HG02981 (cell line): Measurements from ENCODE around the gene DNTTIP2.
"Not testable (repeated sequence)": the region's sequence is repeated elsewhere in the genome, so short reads cannot be mapped to it uniquely, and the experiment has no call there.

Source experiments
- ATAC-seq: cut with Tn5 transposase; IDR thresholded peaks from one replicate; pipeline ENCODE4 v1.9.1; 2021; ENCODE audit warnings: mild to moderate bottlenecking, moderate library complexity; ENCODE audit not compliant: unreplicated experiment

DNTTIP2 gene

DNA sequence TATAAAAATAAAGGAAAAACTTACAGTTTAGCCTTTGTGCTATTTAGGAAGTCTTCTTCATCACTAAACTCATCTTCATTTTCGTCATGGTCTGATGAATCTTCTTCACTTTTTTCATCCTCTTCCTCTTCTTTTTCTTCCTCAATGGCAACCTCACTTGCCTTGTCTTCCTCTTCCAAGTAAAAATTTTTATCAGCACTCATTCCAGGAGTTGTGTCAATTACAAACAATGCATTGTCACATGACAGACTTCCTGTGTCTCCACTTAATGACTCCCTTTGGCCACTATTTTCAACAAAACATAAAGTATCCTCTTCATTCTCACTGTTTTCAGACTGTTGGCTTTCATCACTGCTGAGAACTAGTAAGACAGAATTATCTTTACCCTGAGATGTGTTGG is 2.8 kb downstream of the DNTTIP2 start:
- ATAC-seq: no peak

DNA sequence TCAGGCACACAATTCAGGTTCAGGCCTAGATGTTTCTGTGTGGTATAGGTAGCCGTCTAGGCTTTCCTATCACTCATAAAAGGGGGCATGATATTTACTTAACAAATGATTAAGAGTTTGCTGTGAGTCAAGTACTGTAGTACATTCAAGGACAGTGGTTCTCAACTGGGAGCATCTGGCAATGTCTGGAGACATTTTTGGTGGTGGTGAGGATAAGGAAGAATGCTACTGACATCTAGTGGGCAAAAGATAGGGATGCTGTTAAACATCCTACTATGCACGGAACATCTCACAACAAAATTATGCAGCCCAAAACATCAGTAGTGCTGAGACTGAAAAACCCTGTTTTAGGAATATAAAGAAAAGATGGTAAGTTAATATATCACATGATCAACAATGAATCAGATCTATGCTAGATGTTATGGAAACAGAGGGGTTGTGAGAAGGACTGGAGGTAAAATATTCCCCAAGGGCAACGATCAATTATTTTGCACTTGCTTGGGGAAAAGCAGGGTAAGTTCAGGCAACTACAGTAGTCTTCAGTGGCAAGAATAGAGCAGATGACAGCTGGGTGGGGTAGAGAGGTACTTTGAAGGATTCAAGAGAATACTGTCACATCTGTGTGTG is 4.9 kb downstream of the DNTTIP2 start:
- ATAC-seq: no peak

DNA sequence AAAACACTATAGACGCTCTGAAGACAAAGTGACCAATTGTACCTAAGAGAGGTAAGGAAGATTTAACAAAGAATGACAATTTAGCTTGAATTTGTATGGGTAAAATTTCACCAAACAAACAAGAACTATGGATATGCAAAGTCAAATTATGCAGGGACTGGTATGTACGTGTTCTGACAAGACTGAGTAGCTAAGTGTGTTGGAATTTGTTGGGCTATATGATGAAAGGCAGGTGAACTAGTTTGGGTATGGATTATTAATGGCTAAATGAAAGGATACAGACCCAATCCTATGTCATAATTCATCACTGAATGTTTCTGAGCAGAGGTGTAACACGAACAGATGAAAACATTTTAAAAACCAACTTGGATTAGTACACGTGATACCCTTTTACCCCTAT is 7.6 kb downstream of the DNTTIP2 start:
- no peak for ATAC-seq

DNA sequence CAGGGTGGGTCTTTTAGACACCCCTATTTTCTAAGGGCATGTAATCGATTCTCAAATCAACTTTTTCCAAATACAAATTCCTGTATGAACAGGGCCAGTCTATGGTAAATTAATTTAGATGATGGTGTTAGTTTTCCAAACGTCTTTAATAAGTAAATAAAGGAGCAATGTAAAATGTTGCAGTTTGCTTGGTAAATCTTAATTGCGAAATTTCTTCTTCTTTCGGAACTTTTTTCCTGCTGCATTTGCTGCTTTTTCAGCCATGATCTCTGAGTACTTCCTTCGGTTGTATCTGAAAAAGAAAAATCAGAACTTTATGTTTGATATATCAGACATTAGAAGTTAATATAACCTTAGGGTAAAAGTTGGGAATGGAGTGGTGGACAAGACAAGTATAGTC is 9.4 kb downstream of the DNTTIP2 start:
- ATAC-seq: no peak

DNA sequence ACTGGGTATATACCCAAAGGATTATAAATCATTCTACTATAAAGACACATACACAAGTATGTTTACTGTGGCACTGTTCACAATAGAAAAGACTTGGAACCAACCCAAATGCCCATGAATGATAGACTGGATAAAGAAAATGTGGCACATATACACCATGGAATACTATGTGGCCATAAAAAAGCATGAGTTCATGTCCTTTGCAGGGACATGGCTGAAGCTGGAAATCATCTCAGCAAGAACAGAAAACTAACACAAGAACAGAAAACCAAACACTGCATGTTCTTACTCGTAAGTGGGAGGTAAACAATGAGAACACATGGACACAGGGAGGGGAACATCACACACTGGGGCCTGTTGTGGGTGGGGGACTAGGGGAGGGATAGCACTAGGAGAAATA is 10.5 kb downstream of the DNTTIP2 start:
- not testable (repeated sequence) for ATAC-seq

DNA sequence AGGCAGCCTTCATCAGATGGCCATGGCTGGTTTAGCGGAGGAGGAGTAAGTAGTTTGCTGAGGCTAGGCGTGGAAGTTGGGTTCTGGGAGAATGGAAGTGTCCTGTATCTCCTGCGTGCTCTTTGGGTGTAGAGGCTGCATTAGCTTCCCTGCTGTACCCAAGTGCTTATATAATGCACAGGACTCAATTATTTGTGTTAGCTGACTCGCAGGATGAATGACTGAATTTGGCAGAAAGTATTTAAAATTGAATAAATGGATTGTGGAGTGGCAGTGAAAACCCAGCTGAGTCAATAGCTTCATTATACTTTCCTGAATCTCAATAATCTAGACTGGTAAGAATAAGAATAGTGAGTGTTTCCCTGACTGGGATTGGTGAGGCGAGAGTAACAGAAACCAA is 13.8 kb downstream of the DNTTIP2 start:
- ATAC-seq: no peak

DNA sequence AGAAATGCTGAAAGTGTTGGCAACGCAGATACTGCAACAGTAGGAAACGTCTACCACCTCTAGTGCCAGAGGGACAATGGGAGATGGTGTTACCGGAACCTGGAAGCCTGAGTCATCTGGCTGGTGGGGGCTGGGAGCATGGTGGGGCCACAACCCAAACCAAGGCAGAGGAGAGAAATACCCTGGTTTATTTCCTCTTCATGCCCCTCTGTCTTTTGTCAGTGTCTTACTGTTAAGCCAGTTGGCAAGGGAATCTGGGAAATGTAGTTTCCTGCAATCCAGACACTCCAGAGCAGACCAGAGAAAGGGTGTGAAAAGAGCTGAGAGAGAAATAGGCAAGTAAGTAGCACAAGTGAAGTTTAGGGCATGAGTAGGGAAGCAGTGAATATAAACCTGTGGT is 14.8 kb downstream of the DNTTIP2 start:
- ATAC-seq: no peak

DNA sequence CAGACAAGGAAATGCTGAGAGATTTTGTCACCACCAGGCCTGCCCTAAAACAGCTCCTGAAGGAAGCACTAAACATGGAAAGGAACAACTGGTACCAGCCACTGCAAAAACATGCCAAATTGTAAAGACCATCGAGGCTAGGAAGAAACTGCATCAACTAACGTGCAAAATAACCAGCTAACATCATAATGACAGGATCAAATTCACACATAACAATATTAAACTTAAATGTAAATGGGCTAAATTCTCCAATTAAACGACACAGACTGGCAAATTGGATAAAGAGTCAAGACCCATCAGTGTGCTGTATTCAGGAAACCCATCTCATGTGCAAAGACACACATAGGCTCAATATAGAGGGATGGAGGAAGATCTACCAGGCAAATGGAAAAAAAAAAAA is 21.4 kb downstream of the DNTTIP2 start:
- not testable (repeated sequence) for ATAC-seq

DNA sequence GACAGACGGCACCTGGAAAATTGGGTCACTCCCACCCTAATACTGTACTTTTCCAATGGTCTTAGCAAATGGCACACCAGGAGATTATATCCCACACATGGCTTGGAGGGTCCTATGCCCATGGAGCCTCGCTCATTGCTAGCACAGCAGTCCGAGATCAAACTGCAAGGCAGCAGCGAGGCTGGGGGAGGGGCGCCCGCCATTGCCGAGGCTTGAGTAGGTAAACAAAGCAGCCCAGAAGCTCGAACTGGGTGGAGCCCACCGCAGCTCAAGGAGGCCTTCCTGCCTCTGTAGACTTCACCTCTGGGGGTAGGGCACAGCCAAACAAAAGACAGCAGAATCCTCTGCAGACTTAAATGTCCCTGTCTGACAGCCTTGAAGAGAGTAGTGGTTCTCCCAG is 23.0 kb downstream of the DNTTIP2 start:
- ATAC-seq: not testable (repeated sequence)

DNA sequence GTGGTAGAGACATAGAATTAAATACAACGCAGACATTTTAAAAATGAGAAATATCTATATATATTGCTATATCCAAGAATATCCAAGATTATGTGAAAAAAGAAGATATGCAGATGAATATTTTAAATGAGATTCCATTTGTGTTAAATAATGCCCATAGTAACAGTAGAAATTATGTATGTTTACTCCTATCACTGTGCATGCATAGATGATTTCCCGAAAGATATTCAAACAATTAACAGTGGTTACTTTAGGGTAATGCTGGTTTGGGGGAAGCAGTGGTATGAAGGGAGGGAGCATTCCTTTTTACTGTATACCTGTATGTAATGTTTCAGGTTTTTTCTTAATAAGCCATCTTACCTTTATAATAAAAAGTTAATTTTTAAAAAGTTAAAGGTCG is 25.1 kb downstream of the DNTTIP2 start:
- ATAC-seq: no peak

DNA sequence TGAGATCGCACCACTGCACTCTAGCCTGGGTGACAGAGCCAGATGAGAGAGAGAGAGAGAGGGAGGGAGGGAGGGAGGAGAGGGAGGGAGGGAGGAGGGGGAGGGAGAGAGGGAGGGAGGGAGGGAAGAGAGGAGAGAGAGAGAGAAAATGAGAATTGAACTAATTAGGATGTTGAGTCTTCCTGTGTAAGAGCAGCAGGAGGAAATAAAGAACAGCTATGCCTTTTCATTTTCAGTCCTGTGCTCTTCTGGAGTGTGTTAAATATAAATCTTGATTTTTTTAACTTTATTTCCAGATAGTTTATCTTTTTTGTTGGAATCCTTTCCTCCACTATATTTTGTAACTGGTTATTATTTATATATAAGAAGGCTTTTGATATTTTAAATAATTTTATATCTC is 27.1 kb downstream of the DNTTIP2 start:
- ATAC-seq: no peak

DNA sequence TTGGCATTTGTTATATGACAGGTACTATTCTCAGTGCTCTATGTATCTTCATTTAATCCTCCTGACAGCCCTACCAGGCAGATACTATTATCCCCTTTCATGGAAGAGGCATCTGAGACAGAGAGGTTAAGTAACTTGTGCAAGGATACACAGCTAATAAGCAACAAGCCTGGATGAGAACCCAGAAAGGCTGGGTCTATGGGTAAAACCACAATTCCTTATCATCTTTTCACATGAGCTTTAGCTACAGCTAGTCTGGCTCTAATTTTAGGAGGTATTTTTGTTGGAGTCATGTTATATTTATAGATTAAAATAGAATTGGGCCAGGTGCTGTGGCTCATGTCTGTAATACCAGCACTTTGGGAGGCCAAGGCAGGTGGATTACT is 27.7 kb downstream of the DNTTIP2 start:
- no peak for ATAC-seq

DNA sequence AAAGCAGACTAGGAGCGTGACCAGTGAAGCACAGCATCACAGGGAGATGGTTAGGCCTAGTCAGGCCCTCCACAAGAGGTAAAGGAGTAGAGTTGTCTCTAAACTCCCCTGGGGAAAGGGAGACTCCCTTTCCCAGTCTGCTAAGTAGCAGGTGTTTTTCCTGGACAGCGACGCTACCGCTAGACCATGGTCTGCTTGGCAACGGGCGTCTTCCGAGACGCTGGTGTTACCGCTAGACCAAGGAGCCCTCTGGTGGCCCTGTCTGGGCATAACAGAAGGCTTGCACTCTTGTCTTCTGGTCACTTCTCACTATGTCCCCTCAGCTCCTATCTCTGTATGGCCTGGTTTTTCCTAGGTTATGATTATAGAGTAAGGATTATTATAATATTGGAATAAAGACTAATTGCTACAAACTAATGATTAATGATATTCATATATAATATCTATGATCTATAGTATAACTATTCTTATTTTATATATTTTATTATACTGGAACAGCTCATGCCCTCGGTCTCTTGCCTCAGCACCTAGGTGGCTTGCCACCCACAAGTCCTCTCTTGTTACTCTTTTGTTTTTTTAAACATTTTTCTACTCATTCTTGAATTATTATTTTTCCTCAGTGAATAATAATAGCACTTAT is 28.2 kb downstream of the DNTTIP2 start:
- ATAC-seq: not testable (repeated sequence)

DNA sequence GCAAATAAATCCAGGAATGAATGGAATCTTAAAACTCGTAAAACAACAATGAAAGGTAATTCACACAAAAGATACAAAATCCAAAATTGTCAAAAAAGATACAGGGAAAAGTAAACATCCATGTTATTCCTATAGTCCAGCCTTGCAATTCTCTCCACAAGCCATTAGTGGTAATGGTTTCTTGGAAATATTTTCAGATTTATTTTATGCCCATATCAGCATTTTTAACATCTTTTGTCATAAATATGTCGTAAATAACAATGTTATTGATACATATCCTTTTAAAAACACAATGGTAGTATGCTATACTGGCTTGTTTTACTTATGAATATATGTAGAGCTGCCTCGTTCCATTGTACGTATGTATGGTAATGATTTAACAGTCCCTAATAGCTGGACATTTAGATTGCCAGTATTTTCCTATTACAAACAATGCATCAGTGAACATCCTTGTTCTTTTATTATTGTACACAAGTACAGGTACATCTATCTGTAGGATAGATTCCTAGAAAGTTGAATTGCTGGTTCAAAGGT is 30.6 kb downstream of the DNTTIP2 start:
- no peak for ATAC-seq

DNA sequence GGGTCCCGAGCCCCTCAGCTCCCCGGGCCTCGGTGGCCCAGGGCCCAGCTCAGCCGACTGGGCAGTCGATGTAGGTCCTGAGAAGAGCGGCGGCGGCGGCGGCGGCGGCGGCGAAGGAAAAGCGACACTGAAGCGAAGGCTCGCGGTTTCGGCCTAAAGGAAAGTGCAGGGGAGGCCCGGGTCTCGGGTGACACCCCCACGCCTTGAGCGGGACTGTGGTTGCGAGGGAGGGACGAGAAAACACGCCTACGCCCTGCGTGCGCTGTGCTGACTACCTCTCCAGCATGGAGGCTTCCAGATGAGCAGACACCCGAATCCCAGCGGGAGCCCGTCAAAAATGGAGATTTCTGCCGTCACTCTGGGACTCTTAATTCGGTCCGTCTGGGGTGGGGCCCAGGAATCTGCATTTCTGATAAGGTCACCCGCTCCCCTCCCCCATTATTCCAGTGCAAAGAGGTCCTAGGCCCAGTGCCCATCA is 31.2 kb downstream of the DNTTIP2 start:
- peak; percentile 18 for ATAC-seq

DNA sequence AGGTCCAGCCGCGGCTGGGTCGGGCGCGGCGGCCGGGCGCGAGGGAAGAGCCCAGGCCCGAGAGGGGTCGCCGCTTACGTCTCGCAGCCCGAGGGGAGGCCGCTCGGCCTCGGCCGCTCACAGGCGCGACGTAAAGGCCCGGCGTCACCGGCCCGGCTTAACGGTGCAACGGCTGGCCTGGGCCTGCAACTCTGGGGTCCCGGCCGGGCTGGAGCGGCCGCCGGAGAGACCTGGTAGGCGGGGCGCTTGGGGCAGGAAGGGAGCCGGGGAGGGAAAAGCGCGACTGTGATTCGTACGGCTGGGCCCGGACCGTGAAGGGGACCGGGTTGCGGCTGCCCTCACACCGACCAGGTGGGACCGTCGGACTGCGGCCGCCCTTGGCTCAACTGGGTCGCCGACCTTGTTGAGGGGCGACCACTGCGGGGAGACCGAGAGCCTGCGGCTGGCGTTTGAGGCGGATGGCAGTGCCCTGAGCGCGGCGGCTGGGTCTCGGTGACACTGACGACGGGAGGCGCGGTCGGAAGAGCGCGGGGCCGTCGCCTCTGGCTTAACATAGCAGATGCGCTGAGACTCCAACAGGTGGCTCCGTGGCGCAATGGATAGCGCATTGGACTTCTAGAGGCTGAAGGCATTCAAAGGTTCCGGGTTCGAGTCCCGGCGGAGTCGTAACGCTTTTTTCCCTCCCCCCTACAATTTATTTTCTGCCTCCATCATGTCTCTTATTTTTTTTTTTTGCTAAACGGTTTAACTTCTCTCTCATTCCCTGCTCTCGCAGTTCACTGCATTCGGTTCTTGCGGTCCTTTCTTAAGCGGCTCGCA is 31.8 kb downstream of the DNTTIP2 start:
- ATAC-seq: peak; percentile 61

DNA sequence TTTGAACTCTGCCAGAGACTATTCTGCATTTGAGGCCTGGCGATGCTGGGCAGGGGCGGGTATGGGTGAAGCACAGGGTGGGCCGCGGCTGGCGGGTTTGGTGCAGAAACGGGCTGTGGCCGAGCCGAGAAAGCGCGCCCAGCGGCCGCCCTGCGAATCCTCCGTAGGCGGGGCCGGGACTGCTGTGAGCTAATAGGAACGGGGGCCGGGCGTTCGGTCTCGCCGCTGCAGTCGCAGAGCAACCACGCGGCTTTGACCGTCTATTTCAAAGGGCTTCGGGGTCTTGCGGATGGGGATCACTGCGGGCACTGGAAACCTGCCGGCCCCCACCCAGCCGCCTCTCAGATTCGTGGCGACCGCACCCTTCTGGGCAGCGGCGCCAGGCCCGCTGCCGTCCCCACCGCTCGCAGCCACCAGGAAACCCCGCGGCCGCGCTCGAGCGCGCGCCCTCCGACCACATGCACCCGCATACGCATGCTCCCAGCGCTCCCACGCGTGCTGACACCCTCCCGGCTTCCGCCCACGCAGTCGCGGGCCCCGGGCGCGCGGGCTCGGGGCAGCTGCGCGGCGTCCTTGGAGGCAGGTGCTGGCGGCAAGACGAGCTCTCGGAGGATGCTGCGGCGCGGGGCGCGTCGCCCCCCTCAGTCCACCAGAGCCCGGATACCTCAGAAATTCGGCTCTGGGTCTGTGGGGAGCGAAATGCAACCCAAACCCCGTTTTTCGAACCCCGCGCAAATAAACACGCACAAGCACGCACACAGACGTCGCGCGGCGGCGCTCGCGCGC is 32.6 kb downstream of the DNTTIP2 start:
- ATAC-seq: peak; percentile 50

DNA sequence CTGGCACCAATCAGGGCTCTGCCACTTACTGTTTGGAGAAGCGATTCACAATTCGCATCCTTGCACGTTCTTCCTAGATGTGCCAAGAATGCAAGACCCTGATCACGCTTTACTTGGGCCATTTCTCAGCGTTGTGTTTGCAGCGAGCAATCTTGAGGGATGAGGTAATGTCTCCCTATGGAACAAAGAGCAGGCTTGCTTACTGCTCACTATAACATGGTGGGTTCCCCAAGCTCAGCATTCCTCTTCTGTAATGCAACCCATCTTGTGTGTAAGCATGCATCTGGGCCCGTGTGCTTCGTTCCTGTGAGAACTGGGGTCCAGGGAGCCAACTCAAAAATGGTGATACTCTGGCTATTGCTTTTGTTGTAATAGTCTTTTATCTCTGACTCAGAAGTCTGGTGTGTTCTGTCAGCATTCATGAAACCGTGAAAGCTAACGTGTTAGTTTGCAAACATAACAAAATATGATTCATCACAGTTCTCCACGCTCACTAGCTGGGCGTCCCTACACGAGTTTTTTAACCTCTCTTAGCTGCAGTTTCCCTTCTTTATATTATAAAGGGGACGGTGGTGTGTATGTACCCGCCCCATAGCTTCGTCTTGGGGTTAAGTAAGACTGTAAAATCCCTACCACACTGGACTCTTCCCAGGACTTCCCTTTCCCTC is 33.3 kb downstream of the DNTTIP2 start:
- ATAC-seq: peak; percentile 8

DNA sequence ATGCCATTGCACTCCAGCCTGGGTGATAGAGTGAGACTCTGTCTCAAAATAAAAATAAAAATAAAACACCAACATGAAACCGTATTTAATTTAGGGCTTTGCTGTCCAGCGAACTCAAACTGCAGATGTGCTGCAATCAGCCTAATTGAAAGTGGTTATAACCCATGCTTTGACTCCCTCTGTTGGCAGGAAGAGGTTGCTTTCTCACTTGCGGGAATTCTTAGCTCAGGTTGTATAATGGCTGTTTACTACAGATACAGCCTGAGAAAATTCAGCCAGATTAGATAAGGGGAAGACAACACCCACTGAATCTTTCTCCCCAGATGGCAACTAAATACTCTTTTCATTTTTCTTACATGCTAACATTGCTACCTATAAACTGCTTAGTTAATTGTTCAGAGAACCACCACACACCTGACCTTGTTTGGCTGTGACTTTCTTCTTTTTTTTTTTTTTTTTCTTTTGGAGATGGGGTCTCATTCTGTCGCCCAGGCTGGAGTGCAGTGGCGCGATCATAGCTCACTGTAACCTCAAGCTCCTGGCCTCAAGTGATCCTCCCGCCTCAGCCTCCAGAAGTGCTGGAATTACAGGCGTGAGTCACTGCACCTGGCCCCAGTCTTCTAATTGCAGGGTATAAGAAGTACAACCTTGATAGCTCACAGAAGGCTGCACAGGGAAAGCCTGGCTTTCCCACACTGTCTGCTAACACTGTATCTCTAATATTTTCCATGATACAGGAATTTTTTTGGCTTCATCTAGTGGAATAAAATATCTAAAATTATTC is 34.6 kb downstream of the DNTTIP2 start:
- ATAC-seq: no peak
